GM12878 (cell line): Measurements from ENCODE around the gene ANP32B.

Source experiments
- CTCF ChIP-seq, 3 experiments: IDR thresholded peaks in 2 of 3; conservative IDR thresholded peaks in 1 of 3; 2 replicates each; pipeline ENCODE4 v1.5.1; 2011; ENCODE audit warnings: low read depth in 3 of 3, low read length in 3 of 3, mild to moderate bottlenecking in 3 of 3, control low read depth in 2 of 3, moderate library complexity in 2 of 3, inconsistent platforms in 1 of 3, mixed read lengths in 1 of 3; ENCODE audit not compliant: control insufficient read depth in 2 of 3, insufficient read depth in 1 of 3; ENCODE audit errors: extremely low read depth in 1 of 3
- JUND ChIP-seq: IDR thresholded peaks from 2 replicates; pipeline ENCODE4 v1.6.1; 2012; ENCODE audit warnings: low read depth, mild to moderate bottlenecking, low read length, improper control_type of control experiment, moderate library complexity
- MXI1 ChIP-seq: fragments of 150-350 bp; IDR thresholded peaks from 2 replicates; pipeline ENCODE4 v1.6.1; 2011; ENCODE audit warnings: low read depth, mild to moderate bottlenecking, inconsistent platforms, low read length, improper control_type of control experiment
- MYC ChIP-seq: IDR thresholded peaks from 2 replicates; pipeline ENCODE4 v1.6.1; 2011; ENCODE audit warnings: mild to moderate bottlenecking, low read length, moderate library complexity, inconsistent platforms; ENCODE audit not compliant: insufficient read depth, insufficient replicate concordance, insufficient read length, severe bottlenecking
- POLR2A ChIP-seq: IDR thresholded peaks from 2 replicates; pipeline ENCODE4 v1.6.1; 2011; ENCODE audit warnings: low read depth, mild to moderate bottlenecking, low read length
- POLR2AphosphoS5 ChIP-seq: IDR thresholded peaks from 2 replicates; pipeline ENCODE4 v1.6.1; 2011; ENCODE audit warnings: mild to moderate bottlenecking, low read length, inconsistent platforms
- RAD21 ChIP-seq: IDR thresholded peaks from 2 replicates; pipeline ENCODE4 v1.6.1; 2011; ENCODE audit warnings: mild to moderate bottlenecking, low read depth, low read length, moderate library complexity; ENCODE audit not compliant: insufficient read depth
- SMC3 ChIP-seq: IDR thresholded peaks from 2 replicates; pipeline ENCODE4 v1.6.1; 2011; ENCODE audit warnings: low read length, improper control_type of control experiment, borderline replicate concordance
- SPI1 ChIP-seq: IDR thresholded peaks from 2 replicates; pipeline ENCODE4 v1.6.1; 2011; ENCODE audit warnings: low read depth, mild to moderate bottlenecking, low read length, moderate library complexity, borderline replicate concordance; ENCODE audit not compliant: insufficient read depth
- ZNF592 ChIP-seq: fragments of 450-650 bp; IDR thresholded peaks from 2 replicates; pipeline ENCODE4 v1.6.1; 2017; ENCODE audit warnings: mild to moderate bottlenecking, moderate library complexity

DNA sequence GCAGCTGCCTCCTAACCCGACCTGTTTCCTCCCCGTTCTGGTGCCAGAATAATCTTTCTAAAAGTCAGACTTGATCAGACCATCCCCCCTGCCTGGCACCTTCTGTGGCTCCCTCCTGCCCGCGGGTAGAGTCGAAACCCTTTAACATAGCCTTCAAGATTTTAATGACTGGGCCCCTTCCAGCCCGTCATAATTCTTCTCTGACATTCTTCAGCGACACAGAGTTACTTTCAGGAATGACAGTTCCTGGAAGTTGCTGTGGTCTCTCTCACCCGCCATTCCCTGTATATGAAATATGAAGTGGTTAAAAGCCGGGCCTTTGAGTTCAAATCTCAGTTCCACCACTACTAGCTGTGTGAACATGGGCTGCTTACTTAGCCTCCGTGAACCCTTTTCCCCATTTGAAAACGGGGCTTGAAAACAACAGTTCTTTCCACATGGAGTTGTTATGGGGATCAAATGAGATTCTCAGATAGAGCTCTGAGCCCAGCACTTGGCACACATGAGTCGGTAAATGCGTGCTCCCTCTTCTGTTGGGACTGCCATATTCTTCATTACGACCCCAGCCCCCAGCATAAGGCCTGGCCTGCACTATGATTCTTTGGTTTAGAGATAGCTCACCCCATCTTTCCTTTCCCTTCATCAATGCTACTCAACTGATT lies 74.1 kb downstream of the ANP32B start:
- no peak for TF ChIP-seq SPI1
- no peak for TF ChIP-seq MXI1
- TF ChIP-seq MYC: no peak
- TF ChIP-seq RAD21: no peak
- no peak for TF ChIP-seq ZNF592
- TF ChIP-seq SMC3: no peak
- no peak for TF ChIP-seq POLR2A
- no peak for TF ChIP-seq CTCF (IDR thresholded peaks at IDR 0.05 in 2 of 3, conservative IDR thresholded peaks at IDR 0.05 in 1 of 3; ENCODE audit: control insufficient read depth in 2 of 3, extremely low read depth in 1 of 3, insufficient read depth in 1 of 3, low read depth in 3 of 3, low read length in 3 of 3)
- no peak for TF ChIP-seq POLR2AphosphoS5
- no peak for TF ChIP-seq JUND
